DOHH2 (cell line): Measurements from ENCODE around the gene BRINP3.

Experiments used
- CTCF ChIP-seq: fragments of 200-600 bp; sonication (generic); IDR thresholded peaks from one replicate; pipeline ENCODE4 v1.5.1; 2014; ENCODE audit warnings: antibody characterized with exemption, mild to moderate bottlenecking, low read depth, low read length; ENCODE audit not compliant: poor library complexity, severe bottlenecking
- EZH2phosphoT487 ChIP-seq: fragments of 200-600 bp; sonication (generic); IDR thresholded peaks from 2 replicates; pipeline ENCODE4 v1.6.1; 2017; ENCODE audit warnings: borderline replicate concordance, mild to moderate bottlenecking, antibody characterized with exemption, low read length, moderate library complexity, mixed read lengths

GRCh38 chr1:190277107-190277506, 200.6 kb downstream of the BRINP3 start:
- TF ChIP-seq CTCF (no peak), EZH2phosphoT487 (no peak)
